GM21786 (cell line): Measurements from ENCODE around the gene COL5A1.

Source experiments
- ATAC-seq: cut with Tn5 transposase; IDR thresholded peaks from one replicate; pipeline ENCODE4 v1.9.1; 2021; ENCODE audit not compliant: unreplicated experiment

COL5A1 gene

GRCh38 chr9:134737842-134738580 is 96.4 kb downstream of the COL5A1 start:
- no peak for ATAC-seq

GRCh38 chr9:134738869-134739659 is 97.5 kb downstream of the COL5A1 start:
- ATAC-seq, result no peak

GRCh38 chr9:134739660-134739968 is 98.0 kb downstream of the COL5A1 start:
- no peak for ATAC-seq

- no peak for ATAC-seq
Measured at GRCh38 chr9:134740071-134740470, 98.5 kb downstream of the COL5A1 start.

- no peak for ATAC-seq
Measured at GRCh38 chr9:134741846-134742245, 100.2 kb downstream of the COL5A1 start.

GRCh38 chr9:134742822-134743535 is 101.4 kb downstream of the COL5A1 start:
- no peak for ATAC-seq

- no peak for ATAC-seq
Measured at GRCh38 chr9:134743853-134744252, 102.2 kb downstream of the COL5A1 start.

- no peak for ATAC-seq
Measured at GRCh38 chr9:134744385-134745295, 103.0 kb downstream of the COL5A1 start.

GRCh38 chr9:134747951-134748489 is 106.4 kb downstream of the COL5A1 start:
- ATAC-seq, result no peak

GRCh38 chr9:134748591-134748990 is 107.0 kb downstream of the COL5A1 start:
- no peak for ATAC-seq

GRCh38 chr9:134750450-134751155 is 109.0 kb downstream of the COL5A1 start:
- no peak for ATAC-seq

- ATAC-seq, result no peak
Measured at GRCh38 chr9:134751622-134752021, 110.0 kb downstream of the COL5A1 start.

GRCh38 chr9:134752471-134753168 is 111.0 kb downstream of the COL5A1 start:
- ATAC-seq, result no peak

GRCh38 chr9:134753191-134753590 is 111.6 kb downstream of the COL5A1 start:
- ATAC-seq, result no peak

GRCh38 chr9:134755221-134755907 is 113.8 kb downstream of the COL5A1 start:
- no peak for ATAC-seq

GRCh38 chr9:134756098-134756497 is 114.5 kb downstream of the COL5A1 start:
- no peak for ATAC-seq

- no peak for ATAC-seq
Measured at GRCh38 chr9:134757216-134757975, 115.8 kb downstream of the COL5A1 start.
